Measurements from ENCODE around the gene STXBP5. TPM values are rescaled to one million over a fixed set of nuclear protein-coding genes. Genes with fewer than 3 reads are reported as not detected.

Gene STXBP5
- total RNA-seq, 1 donor from 2014 or later = 10.7 TPM

DNA sequence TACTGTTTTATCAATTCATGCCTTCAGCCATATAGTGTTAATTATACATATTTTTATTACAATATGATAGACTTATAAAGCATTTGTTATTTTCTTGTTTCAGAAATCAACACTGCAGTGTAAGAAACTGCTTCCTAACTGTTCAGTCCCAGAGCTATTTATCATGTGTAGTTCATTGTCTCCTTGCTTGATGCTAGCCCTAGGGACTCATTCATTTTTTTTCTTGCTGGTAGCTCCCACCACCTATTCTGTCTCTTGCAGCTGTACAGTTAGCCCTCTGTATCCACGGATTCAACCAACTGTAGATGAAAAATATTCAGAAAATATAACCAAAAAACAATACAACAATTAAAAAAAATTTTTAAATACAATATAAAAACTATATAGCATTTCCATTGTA is 121.3 kb downstream of the STXBP5 start:
- TF ChIP-seq, protein P1, sequence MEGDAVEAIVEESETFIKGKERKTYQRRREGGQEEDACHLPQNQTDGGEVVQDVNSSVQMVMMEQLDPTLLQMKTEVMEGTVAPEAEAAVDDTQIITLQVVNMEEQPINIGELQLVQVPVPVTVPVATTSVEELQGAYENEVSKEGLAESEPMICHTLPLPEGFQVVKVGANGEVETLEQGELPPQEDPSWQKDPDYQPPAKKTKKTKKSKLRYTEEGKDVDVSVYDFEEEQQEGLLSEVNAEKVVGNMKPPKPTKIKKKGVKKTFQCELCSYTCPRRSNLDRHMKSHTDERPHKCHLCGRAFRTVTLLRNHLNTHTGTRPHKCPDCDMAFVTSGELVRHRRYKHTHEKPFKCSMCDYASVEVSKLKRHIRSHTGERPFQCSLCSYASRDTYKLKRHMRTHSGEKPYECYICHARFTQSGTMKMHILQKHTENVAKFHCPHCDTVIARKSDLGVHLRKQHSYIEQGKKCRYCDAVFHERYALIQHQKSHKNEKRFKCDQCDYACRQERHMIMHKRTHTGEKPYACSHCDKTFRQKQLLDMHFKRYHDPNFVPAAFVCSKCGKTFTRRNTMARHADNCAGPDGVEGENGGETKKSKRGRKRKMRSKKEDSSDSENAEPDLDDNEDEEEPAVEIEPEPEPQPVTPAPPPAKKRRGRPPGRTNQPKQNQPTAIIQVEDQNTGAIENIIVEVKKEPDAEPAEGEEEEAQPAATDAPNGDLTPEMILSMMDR (conservative IDR thresholded peaks at IDR 0.05) = no peak
- no peak overlapping the region for H3K27ac Mint-ChIP-seq (ENCODE audit: unreplicated experiment)
- no peaks in the 10 kb centered on the region for H3K4me1 Mint-ChIP-seq
- H3K36me3 Mint-ChIP-seq (ENCODE audit: low read depth) = peaks cover 11% of the 10 kb centered on the region
- H3K27me3 Mint-ChIP-seq (ENCODE audit: low read depth) = no peaks in the 10 kb centered on the region
- no peak overlapping the region for H3K4me3 Mint-ChIP-seq
- H3K9me3 Mint-ChIP-seq = no peaks in the 10 kb centered on the region
- DNase-seq (ENCODE audit: low read depth, low spot score) = no peak

DNA sequence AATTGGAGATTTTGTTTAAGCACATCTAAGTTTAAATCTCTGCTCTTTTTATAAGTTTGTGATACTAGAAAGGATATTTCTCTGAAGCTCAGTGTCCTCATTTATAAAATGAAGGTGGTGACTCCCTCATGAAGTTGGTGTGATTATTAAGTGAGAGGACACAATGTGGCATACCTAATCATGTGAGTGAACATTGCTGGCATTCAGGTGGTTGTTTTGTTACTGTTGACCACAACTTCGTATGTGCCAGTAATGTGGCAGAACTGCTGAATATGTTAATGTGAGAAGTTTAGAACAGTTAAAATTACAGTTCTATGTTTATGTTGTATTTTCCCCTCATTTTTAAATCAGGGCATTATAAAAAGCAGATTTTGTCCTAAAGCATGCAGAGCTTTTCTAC is 127.2 kb downstream of the STXBP5 start:
- Mint-ChIP-seq H3K36me3 (ENCODE audit: low read depth) (peaks cover 10% of the 10 kb centered on the region), H3K4me3 (no peak overlapping the region), H3K27ac (ENCODE audit: unreplicated experiment) (no peak overlapping the region), H3K27me3 (ENCODE audit: low read depth) (no peaks in the 10 kb centered on the region), H3K9me3 (no peaks in the 10 kb centered on the region), H3K4me1 (no peaks in the 10 kb centered on the region)
- TF ChIP-seq, protein P1 (conservative IDR thresholded peaks at IDR 0.05) = no peak
- no peak for DNase-seq (ENCODE audit: low read depth, low spot score)

DNA sequence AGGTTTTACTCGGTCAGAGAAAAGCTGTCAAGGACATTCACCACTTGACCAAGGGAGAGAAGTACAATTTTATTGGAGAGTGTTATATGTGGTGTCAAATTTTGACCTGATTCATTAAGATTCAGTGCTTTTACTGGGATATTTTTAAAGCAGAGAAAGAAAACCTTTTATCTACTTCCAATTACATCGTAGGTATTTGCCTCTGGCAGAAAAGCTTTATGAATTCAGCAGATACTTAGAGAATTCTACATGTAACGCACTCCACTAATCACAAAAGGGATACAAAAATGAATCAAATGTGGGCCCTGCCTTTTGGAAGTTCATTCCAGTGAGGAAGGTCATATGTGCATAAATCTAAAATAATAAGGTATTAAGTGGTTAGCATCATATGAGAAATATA is 133.7 kb downstream of the STXBP5 start:
- TF ChIP-seq, protein P1 (conservative IDR thresholded peaks at IDR 0.05) = no peak
- H3K9me3 Mint-ChIP-seq = no peaks in the 10 kb centered on the region
- no peak for DNase-seq (ENCODE audit: low read depth, low spot score)
- no peaks in the 10 kb centered on the region for H3K36me3 Mint-ChIP-seq (ENCODE audit: low read depth)
- H3K27ac Mint-ChIP-seq (ENCODE audit: unreplicated experiment) = no peak overlapping the region
- no peaks in the 10 kb centered on the region for H3K4me1 Mint-ChIP-seq
- H3K4me3 Mint-ChIP-seq = no peak overlapping the region
- H3K27me3 Mint-ChIP-seq (ENCODE audit: low read depth) = no peaks in the 10 kb centered on the region

DNA sequence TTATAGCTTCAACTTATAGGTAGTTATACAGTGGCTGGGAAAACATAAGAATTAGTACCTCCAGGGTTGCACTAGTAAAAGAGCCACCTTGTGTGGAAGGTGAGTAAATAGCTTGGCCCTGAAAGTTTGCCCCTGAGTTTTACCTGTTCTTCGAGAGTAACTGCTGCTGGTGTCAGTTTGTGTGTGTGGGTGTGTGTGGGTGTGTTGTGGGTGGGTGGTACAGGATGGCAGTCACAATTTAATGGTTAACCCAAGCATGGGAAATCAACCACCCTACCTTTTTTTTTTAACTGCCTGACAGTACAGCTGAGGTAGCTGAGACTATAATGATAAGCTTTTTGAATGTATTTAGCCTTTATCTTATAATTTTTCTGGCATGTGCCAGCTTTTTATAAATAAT is 137.3 kb downstream of the STXBP5 start:
- peaks cover 5% of the 10 kb centered on the region for H3K36me3 Mint-ChIP-seq (ENCODE audit: low read depth)
- no peak overlapping the region for H3K4me3 Mint-ChIP-seq
- DNase-seq (ENCODE audit: low read depth, low spot score) = no peak
- no peaks in the 10 kb centered on the region for H3K27me3 Mint-ChIP-seq (ENCODE audit: low read depth)
- no peak overlapping the region for H3K27ac Mint-ChIP-seq (ENCODE audit: unreplicated experiment)
- no peaks in the 10 kb centered on the region for H3K4me1 Mint-ChIP-seq
- TF ChIP-seq, protein P1 (conservative IDR thresholded peaks at IDR 0.05) = no peak
- H3K9me3 Mint-ChIP-seq = no peaks in the 10 kb centered on the region

DNA sequence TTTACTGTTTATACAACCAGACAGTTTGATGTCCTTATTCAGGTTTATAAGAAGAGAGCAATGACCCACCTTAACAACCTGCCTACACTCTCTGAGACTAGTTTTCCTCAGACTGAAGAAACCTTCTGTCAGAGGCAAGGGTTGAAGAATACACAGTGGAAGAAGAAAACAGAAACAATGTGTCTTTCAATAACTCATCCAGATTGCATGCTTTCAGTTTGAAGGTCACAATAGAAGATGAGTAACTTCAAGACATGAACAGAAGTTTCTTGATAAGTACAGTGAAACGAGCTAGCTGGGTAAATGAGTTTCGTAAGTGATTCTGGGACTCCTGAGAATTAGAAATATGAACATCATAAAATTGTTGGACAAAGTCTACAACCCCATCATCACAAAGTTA is 141.7 kb downstream of the STXBP5 start:
- H3K9me3 Mint-ChIP-seq = no peaks in the 10 kb centered on the region
- H3K27me3 Mint-ChIP-seq (ENCODE audit: low read depth) = no peaks in the 10 kb centered on the region
- no peak overlapping the region for H3K4me3 Mint-ChIP-seq
- H3K27ac Mint-ChIP-seq (ENCODE audit: unreplicated experiment) = no peak overlapping the region
- no peak for DNase-seq (ENCODE audit: low read depth, low spot score)
- H3K4me1 Mint-ChIP-seq = no peaks in the 10 kb centered on the region
- TF ChIP-seq, protein P1 (conservative IDR thresholded peaks at IDR 0.05) = no peak
- H3K36me3 Mint-ChIP-seq (ENCODE audit: low read depth) = peaks cover 5% of the 10 kb centered on the region
